Cardiac fibroblast (primary cell): ENCODE data around the gene SPACDR.

Experiments
- DNase-seq, 2 donors: peaks; one replicate each; pipeline versions ENCODE4 v3.0.0 to v3.0.0-alpha.2; 2010; ENCODE audit warnings: low read depth in 2 of 2
- H3K4me3 ChIP-seq, 2 donors: replicated peaks in 1 of 2; 1 replicate in 1 of 2; 2 replicates in 1 of 2; pipeline ENCODE4 v1.5.1; 2011; ENCODE audit warnings: low read depth in 2 of 2, low read length in 2 of 2, mild to moderate bottlenecking in 2 of 2, moderate library complexity in 1 of 2
- TF ChIP-seq, protein P1 (sequence below): IDR thresholded peaks from one replicate; pipeline ENCODE4 v1.5.1; 2011; ENCODE audit warnings: low read depth, mild to moderate bottlenecking, low read length, inconsistent platforms

SPACDR gene

DNA sequence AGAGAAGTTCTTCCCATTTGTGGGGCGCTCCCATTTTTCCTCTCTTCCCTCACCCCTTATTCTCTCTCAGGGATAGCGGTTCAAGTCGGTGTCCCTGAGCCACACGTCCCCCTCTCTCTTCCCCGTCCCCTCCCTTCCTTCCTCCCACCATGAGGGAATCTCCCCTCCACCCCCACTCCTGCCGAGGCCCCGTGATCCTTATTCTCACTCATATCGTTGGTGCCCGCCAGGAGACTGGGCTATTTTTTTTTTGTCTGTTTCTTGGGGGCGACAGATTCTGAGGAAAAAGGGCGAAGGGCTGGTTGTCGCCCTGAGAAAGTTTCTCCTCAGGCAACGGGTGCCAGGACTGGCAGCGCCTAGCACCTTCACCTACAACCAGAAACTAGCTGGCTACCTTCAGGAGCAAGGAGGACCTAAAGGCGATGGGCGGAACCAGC lies 36.3 kb downstream of the SPACDR start:
- no peak for DNase-seq
- TF ChIP-seq, protein P1, sequence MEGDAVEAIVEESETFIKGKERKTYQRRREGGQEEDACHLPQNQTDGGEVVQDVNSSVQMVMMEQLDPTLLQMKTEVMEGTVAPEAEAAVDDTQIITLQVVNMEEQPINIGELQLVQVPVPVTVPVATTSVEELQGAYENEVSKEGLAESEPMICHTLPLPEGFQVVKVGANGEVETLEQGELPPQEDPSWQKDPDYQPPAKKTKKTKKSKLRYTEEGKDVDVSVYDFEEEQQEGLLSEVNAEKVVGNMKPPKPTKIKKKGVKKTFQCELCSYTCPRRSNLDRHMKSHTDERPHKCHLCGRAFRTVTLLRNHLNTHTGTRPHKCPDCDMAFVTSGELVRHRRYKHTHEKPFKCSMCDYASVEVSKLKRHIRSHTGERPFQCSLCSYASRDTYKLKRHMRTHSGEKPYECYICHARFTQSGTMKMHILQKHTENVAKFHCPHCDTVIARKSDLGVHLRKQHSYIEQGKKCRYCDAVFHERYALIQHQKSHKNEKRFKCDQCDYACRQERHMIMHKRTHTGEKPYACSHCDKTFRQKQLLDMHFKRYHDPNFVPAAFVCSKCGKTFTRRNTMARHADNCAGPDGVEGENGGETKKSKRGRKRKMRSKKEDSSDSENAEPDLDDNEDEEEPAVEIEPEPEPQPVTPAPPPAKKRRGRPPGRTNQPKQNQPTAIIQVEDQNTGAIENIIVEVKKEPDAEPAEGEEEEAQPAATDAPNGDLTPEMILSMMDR = no peak
- peak overlapping the region; percentile 66 to 84 for H3K4me3 ChIP-seq

DNA sequence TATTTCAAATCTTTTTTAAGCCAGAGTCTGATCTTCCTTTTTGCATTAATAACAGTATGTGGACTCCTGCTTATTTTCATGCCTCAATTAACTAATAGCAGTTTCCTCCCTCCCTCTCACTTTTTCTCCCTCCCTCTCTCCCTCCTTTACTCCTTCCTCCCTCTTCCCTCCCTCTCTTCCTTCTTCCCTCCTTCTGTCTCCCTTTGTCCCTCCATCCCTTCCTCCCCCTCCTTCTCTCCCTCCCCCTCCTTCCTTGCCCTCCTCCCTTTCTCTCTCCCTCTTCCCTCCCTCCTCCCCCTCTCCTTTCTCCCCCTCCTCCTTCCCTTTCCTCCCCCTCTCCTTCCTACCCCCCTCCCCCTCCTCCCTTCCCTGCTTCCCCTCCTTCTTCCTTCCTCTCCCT lies 37.5 kb downstream of the SPACDR start:
- no peak overlapping the region for H3K4me3 ChIP-seq
- TF ChIP-seq, protein P1 = no peak
- no peak for DNase-seq

DNA sequence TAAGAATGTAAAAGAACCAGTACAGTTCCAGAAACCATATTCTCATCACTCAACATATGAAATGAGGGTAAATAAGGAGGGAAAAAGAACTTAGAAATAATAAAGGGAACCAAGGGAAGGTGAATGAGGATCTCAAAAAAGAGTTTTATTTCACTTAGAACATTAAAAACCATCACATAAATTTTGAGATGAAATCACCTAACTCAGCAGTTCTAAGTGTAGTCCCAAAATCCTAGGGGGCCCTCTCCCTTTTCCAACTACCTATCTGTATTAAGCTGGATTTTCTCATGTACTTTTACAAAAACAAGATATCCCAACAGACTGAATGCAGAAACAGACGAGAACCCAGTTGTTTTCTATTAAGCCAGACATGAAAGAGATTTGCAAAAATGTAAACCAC lies 38.7 kb downstream of the SPACDR start:
- TF ChIP-seq, protein P1 = no peak
- no peak for DNase-seq
- no peak overlapping the region for H3K4me3 ChIP-seq

DNA sequence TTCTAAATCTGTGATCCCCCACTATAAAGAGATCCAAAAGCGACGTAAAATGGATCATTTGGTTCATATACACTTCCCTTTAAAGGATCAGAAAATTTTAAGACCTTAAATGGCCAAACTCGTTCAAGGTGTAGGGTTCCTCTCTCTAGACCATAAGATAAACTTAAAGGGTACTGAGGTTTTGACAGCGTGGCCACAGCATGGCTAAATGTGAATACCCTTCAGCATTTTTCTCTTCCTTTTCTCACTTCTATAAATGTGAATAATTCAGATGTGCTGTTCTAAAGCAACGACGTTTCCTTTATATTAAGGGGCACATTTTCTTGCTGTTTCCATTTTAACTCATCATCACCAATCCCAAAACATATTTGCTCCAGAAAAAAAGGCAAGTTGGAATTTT lies 40.7 kb downstream of the SPACDR start:
- no peak for DNase-seq
- TF ChIP-seq, protein P1 = no peak

DNA sequence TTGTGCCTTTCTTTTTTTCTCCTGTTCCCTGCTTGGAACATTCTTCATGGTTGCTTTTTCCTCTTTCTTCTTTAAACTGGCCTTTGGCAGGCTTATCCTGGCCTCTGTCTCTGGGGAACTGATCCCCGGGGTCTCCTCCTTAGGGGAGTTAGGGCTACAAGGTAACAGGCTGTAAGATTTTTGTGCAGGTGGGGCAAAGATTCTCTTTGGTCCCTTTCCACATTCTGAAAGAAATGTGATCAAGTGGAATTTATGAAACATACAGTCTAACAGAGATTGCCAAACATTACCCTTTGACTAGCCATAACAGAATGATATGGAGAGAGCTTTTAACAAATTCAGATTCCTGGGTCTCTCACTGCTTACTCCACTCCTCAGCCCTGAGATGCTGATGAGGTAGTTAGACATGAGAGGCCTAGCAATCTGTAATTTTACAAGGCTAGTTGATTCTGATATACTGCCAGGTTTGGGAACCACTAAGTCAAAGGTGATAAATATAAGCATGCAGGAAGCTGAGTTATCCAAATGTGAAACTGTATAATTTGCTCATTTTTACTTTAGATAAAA lies 44.3 kb downstream of the SPACDR start:
- TF ChIP-seq, protein P1 = no peak
- H3K4me3 ChIP-seq = no peak overlapping the region
- no peak for DNase-seq

More for the DNA sequence above, 40.7 kb downstream of the SPACDR start:
- H3K4me3 ChIP-seq = no peak overlapping the region

DNA sequence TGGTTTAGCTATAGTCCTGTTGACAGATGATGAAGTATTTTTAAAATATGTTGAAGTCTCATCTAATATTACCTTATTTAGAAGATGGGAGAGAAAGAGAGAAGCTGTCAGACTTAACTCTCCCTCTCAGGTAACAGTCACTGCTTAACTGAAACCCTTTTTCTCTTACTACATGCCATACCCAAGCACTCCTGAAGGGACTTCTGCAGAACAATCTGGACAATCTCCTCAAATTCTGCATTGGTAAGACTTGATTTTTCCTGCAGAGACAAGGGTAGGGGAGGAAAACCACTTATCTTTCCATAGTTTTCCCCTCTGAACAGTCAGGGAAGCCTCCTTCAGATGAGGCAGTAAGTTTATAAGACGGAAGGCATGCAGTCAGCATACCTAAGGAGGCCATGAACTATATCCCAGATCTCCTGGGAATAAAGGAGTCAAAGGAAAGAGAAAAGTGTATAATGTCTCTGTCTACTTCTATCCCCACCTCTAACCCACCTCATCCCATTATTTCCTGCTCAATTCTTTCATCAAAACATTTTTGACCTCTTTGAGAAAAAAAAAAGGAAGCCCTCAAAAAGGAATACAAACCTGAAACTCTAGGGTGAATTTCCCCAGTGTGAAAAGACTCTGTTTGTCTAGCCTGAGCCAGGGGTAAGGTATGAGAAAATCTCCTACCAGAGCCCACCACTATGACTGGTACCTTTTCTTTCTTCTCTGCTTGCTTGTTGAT lies 45.0 kb downstream of the SPACDR start:
- DNase-seq = peak; percentile 14 to 26
- H3K4me3 ChIP-seq = no peak overlapping the region
- TF ChIP-seq, protein P1 = no peak
